Mononuclear cell (primary cell): ENCODE results near the gene TMEM212. TPM values are rescaled to one million over a fixed set of nuclear protein-coding genes. Genes with fewer than 3 reads are reported as not detected.
"Not testable (repeated sequence)": the region's sequence is repeated elsewhere in the genome, so short reads cannot be mapped to it uniquely, and the experiment has no call there.

ENCODE experiments used
- H3K27me3 ChIP-seq: 2 replicates; pipeline ENCODE4 v1.6.0; 2011; ENCODE audit warnings: low read length, control low read depth; ENCODE audit not compliant: insufficient read depth
- H3K4me1 ChIP-seq: 2 replicates; pipeline ENCODE4 v1.5.1; 2011; ENCODE audit warnings: mild to moderate bottlenecking, low read length, control low read depth; ENCODE audit not compliant: insufficient read depth
- H3K4me3 ChIP-seq: 2 replicates; pipeline ENCODE4 v1.5.1; 2011; ENCODE audit warnings: mild to moderate bottlenecking, low read length, moderate library complexity
- H3K9me3 ChIP-seq: 2 replicates; pipeline ENCODE4 v1.5.1; 2011; ENCODE audit warnings: low read depth, mild to moderate bottlenecking, control low read depth, low read length
- total RNA-seq: library from RNA; depleted of rRNA; stranded (reverse); fragments of >200 nt; gene quantifications from one replicate; pipeline ENCODE4 v1.2.3, GENCODE V29; 2012

TMEM212 gene
- total RNA-seq, 1 donor = not detected

GRCh38 chr3:171809861-171810628 is 33.1 kb upstream of the TMEM212 start, which contains the start of gene PLD1:
PLD1 (minus strand) TSS chr3:171810483; CDS start chr3:171738051, 72,432 bp downstream.
- peaks cover 48% of the 10 kb centered on the region for H3K4me1 ChIP-seq
- peaks cover 8% of the 10 kb centered on the region for H3K27me3 ChIP-seq
- peak within 1 kb of the TSS; percentile 62 for H3K4me3 ChIP-seq
- no peaks in the 10 kb centered on the region for H3K9me3 ChIP-seq

- H3K4me1 ChIP-seq = peaks cover 41% of the 10 kb centered on the region
- peaks cover 8% of the 10 kb centered on the region for H3K27me3 ChIP-seq
- peak overlapping the region; percentile 62 for H3K4me3 ChIP-seq
- no peaks in the 10 kb centered on the region for H3K9me3 ChIP-seq
Measured at GRCh38 chr3:171810629-171811294, 32.4 kb upstream of the TMEM212 start.

DNA sequence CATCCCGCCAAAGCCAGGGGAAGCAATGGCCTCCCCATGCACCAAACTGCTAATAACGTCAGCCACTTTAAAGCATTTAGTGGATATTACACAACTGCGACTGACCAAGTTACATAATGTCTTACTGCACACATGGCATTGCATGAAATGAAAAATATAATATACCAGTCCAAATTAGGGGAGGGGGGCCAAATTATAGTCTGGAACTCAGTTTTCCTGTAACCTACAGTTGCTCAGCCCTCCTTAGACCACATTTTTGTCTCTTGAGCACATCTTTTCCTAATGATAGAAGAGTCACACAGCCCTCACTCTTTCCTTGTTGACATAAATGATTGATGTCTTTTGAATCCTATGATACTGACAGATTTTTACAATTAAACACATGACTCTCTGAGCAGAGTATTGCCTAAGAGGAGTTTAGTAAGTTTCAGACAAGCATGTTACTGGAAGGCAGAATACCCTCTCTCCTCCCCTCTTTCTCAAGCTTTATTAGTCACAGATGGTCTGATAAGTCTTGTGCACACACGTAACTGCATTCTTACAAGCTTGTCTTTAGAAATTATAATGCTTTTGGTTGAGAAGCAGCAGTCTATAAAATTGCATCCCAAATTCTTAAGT is 31.7 kb upstream of the TMEM212 start:
- peaks cover 8% of the 10 kb centered on the region for H3K27me3 ChIP-seq
- H3K9me3 ChIP-seq = no peaks in the 10 kb centered on the region
- H3K4me1 ChIP-seq = peaks cover 36% of the 10 kb centered on the region
- H3K4me3 ChIP-seq = no peak overlapping the region

DNA sequence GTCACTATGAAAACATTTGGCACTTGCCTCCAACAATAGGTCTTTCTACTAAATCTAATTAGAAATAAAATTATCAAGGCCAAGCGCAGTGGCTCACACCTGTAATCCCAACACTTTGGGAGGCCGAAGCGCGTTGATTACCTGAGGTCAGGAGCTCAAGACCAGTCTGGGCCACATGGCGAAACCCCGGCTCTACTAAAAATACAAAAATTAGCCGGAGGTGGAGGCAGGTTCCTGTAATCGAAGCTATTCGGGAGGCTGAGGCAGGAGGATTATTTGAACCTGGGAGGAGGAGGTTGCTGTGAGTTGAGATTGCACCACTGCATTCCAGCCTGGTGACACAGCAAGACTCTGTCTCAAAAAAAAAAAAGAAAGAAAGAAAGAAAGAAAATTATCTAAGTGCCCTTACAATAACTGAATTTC is 31.2 kb upstream of the TMEM212 start:
- H3K4me3 ChIP-seq = no peak overlapping the region
- H3K4me1 ChIP-seq = peaks cover 31% of the 10 kb centered on the region
- peaks cover 8% of the 10 kb centered on the region for H3K27me3 ChIP-seq
- H3K9me3 ChIP-seq = no peaks in the 10 kb centered on the region

GRCh38 chr3:171812811-171813210 is 30.3 kb upstream of the TMEM212 start:
- Histone ChIP-seq H3K4me3 (no peak overlapping the region), H3K4me1 (peaks cover 28% of the 10 kb centered on the region), H3K9me3 (no peaks in the 10 kb centered on the region), H3K27me3 (peaks cover 8% of the 10 kb centered on the region)

DNA sequence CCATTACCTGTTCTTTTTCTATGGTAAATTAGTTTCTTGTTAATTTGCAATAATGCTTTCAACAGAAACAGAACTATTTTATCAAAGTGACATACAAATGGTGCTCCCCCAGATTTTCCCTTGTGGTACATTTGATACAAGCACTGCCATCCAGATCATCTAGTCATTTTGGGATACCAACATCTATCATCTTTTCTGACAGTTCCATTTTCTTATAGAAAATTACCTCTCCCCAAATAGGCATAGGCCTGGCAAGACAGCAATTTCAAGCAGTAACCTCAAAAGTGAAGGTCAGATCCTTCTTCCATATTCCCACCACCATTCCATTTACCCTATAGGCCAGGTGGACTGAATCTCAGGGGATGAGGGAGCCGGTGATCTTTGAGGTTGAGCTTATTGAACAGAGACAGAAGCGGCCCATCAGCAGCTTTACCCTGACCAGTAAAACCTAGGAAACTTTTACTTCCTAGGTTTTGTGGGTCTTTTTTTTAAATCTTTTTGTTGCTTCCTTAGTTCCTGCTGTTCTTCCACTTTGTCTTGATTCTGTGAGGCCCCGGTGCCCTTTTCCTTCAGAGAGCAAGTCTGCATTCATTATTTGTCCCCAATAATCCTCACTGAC is 29.8 kb upstream of the TMEM212 start:
- H3K4me1 ChIP-seq = peaks cover 28% of the 10 kb centered on the region
- H3K9me3 ChIP-seq = no peaks in the 10 kb centered on the region
- H3K27me3 ChIP-seq = peaks cover 8% of the 10 kb centered on the region
- H3K4me3 ChIP-seq = no peak overlapping the region

DNA sequence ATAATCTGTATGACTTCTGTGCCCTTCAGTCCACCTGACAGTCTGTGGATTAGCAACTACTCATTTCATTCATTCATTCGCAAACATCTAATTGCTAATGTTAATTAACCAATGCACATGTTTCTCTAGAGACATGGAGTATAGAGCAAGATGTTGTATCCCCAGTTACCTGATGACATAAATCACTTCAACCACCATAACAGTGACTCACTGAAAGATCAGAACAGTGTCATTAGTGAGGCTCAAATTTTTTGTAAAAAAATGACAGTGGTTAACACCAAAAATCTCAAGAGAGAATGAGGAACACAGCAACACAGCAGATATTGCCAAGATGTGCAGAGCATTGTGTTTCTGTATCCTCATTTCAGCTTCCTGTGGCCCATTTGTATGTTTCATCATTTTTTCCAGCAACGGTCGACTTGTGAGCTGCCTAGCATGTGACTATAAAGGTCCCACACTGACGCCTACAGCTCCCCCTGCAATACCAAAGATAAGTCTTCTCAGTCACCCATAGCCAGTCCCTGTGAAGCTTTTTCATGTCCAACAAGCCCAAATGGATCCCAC is 29.2 kb upstream of the TMEM212 start:
- Histone ChIP-seq H3K9me3 (no peaks in the 10 kb centered on the region), H3K4me1 (peaks cover 28% of the 10 kb centered on the region), H3K27me3 (peaks cover 8% of the 10 kb centered on the region), H3K4me3 (no peak overlapping the region)

DNA sequence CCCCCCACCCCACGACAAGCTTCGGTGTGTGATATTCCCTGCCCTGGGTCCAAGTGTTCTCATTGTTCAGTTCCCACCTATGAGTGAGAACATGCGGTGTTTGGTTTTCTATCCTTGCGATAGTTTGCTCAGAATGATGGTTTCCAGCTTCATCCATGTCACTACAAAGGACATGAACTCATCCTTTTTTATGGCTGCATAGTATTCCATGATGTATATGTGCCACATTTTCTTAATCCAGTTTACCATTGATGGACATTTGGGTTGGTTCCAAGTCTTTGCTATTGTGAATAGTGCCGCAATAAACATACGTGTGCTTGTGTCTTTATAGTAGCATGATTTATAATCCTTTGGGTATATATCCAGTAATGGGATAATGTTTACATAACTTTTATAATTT is 28.5 kb upstream of the TMEM212 start:
- not testable (repeated sequence) for H3K9me3 ChIP-seq, H3K4me3 ChIP-seq, H3K27me3 ChIP-seq
- H3K4me1 ChIP-seq = peaks cover 23% of the 10 kb centered on the region

DNA sequence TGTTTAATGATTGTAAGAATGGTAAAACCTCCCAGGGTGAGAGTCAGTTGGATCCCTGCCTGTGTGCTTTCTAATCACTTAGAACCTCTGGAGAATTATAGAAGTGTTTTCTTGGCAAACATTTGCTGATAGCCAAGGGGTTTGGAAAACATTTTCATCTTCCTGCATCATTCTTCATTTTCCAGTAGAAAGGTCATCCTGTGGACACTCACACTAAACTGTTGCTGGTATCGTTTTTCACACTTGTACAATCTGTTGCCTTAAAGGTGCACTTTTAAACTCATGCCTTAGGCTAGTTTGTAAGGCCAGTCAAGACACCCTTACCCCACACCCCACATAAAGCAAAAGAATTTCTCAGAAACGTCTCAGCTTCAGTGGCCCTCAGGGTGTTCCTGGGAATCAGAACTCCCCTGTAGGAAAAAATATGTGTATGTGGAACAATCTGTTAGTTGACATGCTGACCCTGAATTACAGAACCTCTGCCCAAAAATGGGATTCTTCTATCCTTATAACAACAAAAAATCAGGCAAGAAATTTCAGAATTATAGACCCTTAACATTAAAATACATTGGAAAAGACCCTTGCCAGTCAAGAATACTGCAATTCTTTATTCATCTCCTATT is 27.1 kb upstream of the TMEM212 start:
- Histone ChIP-seq H3K4me3 (no peak overlapping the region), H3K27me3 (peaks cover 5% of the 10 kb centered on the region), H3K9me3 (no peaks in the 10 kb centered on the region), H3K4me1 (peaks cover 14% of the 10 kb centered on the region)

DNA sequence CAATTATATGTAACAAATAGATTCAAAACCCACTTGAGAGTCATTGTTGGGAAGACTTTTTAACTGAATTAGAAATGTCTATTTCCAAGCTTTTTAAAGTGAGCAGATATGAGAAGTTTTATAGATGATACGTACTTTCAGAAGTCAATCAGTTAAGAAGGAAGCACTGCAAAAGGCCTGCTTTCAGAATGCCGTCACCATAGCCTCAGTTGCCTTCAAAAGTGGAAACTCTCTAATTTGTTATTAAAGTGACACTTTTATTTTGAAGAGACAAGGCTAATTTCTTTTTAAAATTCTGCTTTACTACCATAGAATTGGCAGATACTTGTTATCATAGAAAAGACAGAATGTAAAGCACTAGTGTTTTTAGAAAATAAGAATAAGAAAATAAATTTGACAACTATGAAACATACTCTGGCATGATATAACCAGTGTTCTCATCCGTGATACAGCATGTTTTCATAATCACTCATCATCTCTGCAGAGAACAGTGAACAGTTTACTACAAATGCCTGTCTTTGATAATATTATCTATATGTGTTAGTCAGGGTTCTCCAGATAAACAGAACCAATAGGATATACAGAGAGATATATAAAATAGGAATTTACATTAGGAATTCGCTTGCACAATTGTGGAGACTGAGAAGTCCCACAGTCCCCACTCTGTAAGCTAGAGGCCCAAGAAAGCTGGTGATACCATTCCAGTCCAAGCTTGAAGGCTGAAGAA is 25.9 kb upstream of the TMEM212 start:
- Histone ChIP-seq H3K4me1 (peaks cover 8% of the 10 kb centered on the region), H3K27me3 (no peaks in the 10 kb centered on the region), H3K4me3 (no peak overlapping the region), H3K9me3 (no peaks in the 10 kb centered on the region)

DNA sequence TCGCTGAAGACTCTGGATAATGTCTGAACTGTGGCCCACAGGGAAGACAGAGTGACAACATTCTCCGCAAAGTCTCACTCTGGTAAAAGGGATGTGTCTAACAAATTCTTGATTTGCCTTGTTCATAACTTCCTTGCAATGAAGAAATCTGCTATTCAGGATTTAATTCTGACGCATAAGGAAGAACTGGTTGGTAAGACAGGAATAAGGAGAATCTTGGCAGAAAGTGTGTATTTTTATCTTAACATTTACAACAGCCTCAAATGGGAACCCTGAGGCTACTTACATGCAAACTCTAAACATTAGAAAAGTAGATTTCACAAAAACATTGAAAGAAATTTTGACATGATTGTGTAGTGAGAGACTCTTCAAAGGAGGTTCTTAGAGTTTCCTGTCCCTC is 22.1 kb upstream of the TMEM212 start:
- Histone ChIP-seq H3K9me3 (no peaks in the 10 kb centered on the region), H3K4me1 (peaks cover 17% of the 10 kb centered on the region), H3K27me3 (no peaks in the 10 kb centered on the region), H3K4me3 (no peak overlapping the region)

- no peaks in the 10 kb centered on the region for H3K27me3 ChIP-seq
- H3K9me3 ChIP-seq = no peaks in the 10 kb centered on the region
- H3K4me3 ChIP-seq = no peak overlapping the region
- H3K4me1 ChIP-seq = peaks cover 17% of the 10 kb centered on the region
Measured at GRCh38 chr3:171821778-171822358, 21.3 kb upstream of the TMEM212 start.

DNA sequence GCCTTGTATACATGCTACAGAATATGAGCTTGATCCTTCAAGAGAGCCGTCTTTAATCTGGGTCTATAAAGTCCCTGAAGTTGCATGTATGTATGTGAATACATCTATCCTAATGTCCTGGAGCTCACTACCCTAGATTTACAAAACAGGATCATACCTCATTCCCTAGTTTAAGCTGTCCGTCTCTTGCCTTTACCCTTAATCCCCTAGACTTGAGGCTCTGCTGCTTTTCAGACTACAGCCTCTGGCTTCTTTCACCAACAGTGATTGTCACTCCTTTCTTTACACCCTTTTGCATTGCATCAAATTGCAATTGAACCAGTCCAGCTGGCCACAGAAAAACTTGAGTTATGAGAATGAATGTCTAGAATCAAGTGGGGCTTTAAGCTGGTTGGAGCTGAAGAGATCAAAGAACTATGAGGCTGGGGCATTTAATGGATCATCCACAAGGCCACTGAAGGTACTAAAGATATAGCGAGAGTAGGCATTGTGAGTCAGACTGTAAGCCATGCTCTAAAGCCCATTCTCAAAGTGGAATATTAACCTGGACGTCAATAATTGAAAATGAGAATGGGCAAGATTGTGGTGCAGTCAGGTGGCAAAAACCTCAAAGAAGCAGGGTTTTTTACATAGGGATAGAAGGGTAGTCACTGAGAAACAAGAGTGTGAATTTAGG is 20.6 kb upstream of the TMEM212 start:
- no peak overlapping the region for H3K4me3 ChIP-seq
- no peaks in the 10 kb centered on the region for H3K9me3 ChIP-seq
- peaks cover 22% of the 10 kb centered on the region for H3K4me1 ChIP-seq
- no peaks in the 10 kb centered on the region for H3K27me3 ChIP-seq
